Measurements from ENCODE around the gene ADA. TPM values are rescaled to one million over a fixed set of nuclear protein-coding genes. Genes with fewer than 3 reads are reported as not detected.

Gene ADA
- total RNA-seq, 6 donors from 2014 or later, result 5.0 to 9.4 (median 7.2) TPM

DNA sequence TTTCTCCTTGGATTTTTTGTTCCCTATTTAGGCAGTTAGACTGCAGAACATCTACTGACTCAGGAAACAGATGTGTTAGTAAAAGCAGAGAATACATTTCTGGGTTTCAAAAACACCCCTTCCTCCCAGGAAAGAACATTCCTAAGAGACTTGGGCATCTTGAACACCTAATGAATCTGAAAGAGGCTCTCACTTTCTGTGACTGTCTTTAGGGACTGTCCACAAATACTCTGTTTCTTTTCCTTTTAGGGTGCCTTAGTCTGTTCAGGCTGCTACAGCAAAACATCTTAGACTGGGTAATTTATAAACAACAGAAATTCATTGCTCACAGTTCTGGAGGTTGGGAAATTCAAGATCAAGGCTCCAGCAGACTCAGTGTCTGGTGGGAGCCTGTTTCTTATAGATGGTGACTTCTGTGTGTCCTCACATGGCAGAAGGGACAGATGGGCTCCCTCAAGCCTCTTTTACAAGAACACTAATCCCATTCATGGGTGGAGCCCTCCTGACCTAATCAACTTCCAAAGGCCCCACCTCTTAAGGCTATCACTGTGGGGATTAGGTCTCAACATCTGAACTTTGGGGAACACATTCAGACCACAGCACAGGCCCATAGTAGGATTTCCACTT is 44.3 kb upstream of the ADA start:
- peak in 2 of 4 donors; percentile 27 to 41 for TF ChIP-seq EP300 (IDR thresholded peaks at IDR 0.05)
- no peak for TF ChIP-seq POLR2A (IDR thresholded peaks at IDR 0.05)
- TF ChIP-seq POLR2AphosphoS5 (IDR thresholded peaks at IDR 0.05), result peak in 1 of 2 donors; percentile 41
- Histone ChIP-seq H3K27ac (peak overlapping the region; percentile 55 to 85 (median 67)), H3K9me3 (no peaks in the 10 kb centered on the region), H3K4me3 (no peak overlapping the region), H3K36me3 (no peaks in the 10 kb centered on the region), H3K27me3 (no peaks in the 10 kb centered on the region), H3K4me1 (peaks cover 0 to 20% (median 13%) of the 10 kb centered on the region in 4 donors)
- ATAC-seq (ENCODE audit: low FRiP score in 2 of 2), result peak in 1 of 2 donors; percentile 54
- no peak for DNase-seq

GRCh38 chr20:44695295-44695673 is 43.8 kb upstream of the ADA start:
- Histone ChIP-seq H3K27ac (peak overlapping the region; percentile 58 to 85 (median 72)), H3K9me3 (no peaks in the 10 kb centered on the region), H3K36me3 (no peaks in the 10 kb centered on the region), H3K27me3 (no peaks in the 10 kb centered on the region), H3K4me3 (no peak overlapping the region), H3K4me1 (peaks cover 0 to 20% (median 13%) of the 10 kb centered on the region in 4 donors)
- no peak for ATAC-seq (ENCODE audit: low FRiP score in 2 of 2)
- no peak for TF ChIP-seq CTCF (IDR thresholded peaks at IDR 0.05)
- no peak for TF ChIP-seq POLR2AphosphoS5 (IDR thresholded peaks at IDR 0.05)
- no peak for TF ChIP-seq EP300 (IDR thresholded peaks at IDR 0.05)
- no peak for TF ChIP-seq POLR2A (IDR thresholded peaks at IDR 0.05)
- WGBS, 2 donors, result 48% methylated on average over 2 of the region's 2 CpGs
- no peak for DNase-seq

DNA sequence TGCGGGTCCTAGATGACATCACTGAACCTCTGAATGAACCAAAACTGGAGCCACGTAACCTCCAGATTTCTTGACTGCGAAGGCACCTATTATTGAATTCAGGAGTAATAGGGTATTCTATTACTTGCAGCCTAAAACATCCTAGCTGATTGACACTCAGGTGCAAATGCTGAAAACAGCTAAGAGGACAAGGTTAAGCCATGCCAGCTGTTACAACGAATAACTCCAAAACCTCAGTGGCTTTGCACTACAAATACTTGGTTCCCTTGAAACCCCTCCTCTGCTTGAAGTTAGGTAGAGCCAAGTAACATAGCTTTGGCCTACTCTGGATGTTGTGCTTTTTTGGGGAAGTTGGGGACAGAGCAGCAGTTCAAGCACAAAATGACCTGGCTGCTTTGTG is 42.7 kb upstream of the ADA start:
- Histone ChIP-seq H3K27me3 (no peaks in the 10 kb centered on the region), H3K9me3 (no peaks in the 10 kb centered on the region), H3K27ac (peak overlapping the region; percentile 58 to 85 (median 72)), H3K36me3 (no peaks in the 10 kb centered on the region), H3K4me3 (no peak overlapping the region), H3K4me1 (peaks cover 0 to 20% (median 13%) of the 10 kb centered on the region in 4 donors)
- TF ChIP-seq POLR2AphosphoS5 (IDR thresholded peaks at IDR 0.05) (no peak), POLR2A (IDR thresholded peaks at IDR 0.05) (no peak), CTCF (IDR thresholded peaks at IDR 0.05) (no peak), EP300 (IDR thresholded peaks at IDR 0.05) (no peak)
- 88 to 100% methylated on average over 4 of the region's 4 CpGs for WGBS, 2 donors
- no peak for DNase-seq
- no peak for ATAC-seq (ENCODE audit: low FRiP score in 2 of 2)

DNA sequence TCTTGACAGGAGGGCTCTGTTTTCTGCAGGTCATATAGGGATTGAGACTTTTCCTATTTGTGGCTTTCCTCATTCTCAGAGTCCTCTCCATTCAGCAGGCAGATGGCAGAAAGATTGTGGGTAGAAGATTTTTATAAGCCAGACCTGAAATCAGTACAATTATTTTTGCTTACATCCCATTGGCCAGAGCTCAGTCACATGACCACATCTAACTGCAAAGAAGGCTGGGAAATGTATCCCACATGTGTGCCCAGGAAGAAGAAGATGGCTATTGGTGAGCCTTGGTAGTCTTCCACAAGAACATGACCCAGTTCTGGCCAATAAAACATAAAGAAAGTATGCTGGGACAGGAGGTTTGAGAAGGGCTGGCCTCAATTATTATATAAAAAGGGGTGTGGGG is 42.1 kb upstream of the ADA start:
- DNase-seq (no peak), ATAC-seq (ENCODE audit: low FRiP score in 2 of 2) (no peak)
- Histone ChIP-seq H3K36me3 (no peaks in the 10 kb centered on the region), H3K27me3 (no peaks in the 10 kb centered on the region), H3K27ac (peak overlapping the region; percentile 58 to 85 (median 72)), H3K9me3 (no peaks in the 10 kb centered on the region), H3K4me1 (peaks cover 0 to 20% (median 13%) of the 10 kb centered on the region in 4 donors), H3K4me3 (no peak overlapping the region)
- no peak for TF ChIP-seq POLR2A (IDR thresholded peaks at IDR 0.05)
- no peak for TF ChIP-seq EP300 (IDR thresholded peaks at IDR 0.05)
- TF ChIP-seq CTCF (IDR thresholded peaks at IDR 0.05), result no peak

GRCh38 chr20:44692932-44693480 is 41.5 kb upstream of the ADA start:
- Histone ChIP-seq H3K4me1 (peaks cover 0 to 20% (median 13%) of the 10 kb centered on the region in 4 donors), H3K27ac (peak overlapping the region; percentile 58 to 85 (median 72)), H3K9me3 (no peaks in the 10 kb centered on the region), H3K36me3 (no peaks in the 10 kb centered on the region), H3K4me3 (no peak overlapping the region), H3K27me3 (no peaks in the 10 kb centered on the region)
- peak in 3 of 4 donors; percentile 58 to 74 (median 63) for TF ChIP-seq EP300 (IDR thresholded peaks at IDR 0.05)
- no peak for TF ChIP-seq POLR2A (IDR thresholded peaks at IDR 0.05)
- no peak for TF ChIP-seq CTCF (IDR thresholded peaks at IDR 0.05)
- peak; percentile 65 to 75 for TF ChIP-seq POLR2AphosphoS5 (IDR thresholded peaks at IDR 0.05)
- peak; percentile 88 to 92 for ATAC-seq (ENCODE audit: low FRiP score in 2 of 2)
- peak in 1 of 2 donors; percentile 53 for DNase-seq
- WGBS, 2 donors, result 56 to 60% methylated on average over 6 to 7 of the region's 7 CpGs
